Adrenal gland (tissue), 12 donors: ENCODE results near the gene BZW2. TPM values are rescaled to one million over a fixed set of nuclear protein-coding genes. Genes with fewer than 3 reads are reported as not detected.

Source experiments
- DNase-seq, 7 donors: peaks; one replicate each; pipeline ENCODE4 v3.0.0-alpha.2; 2019 to 2020
- H3K27ac ChIP-seq, 5 donors: fragments of 200-600 bp; sonication (generic) in 4 of 5; 1 replicate in 3 of 5; 2 replicates in 2 of 5; pipeline versions ENCODE4 v1.5.1 to v1.8.0; 2016 to 2020; ENCODE audit warnings: mild to moderate bottlenecking in 1 of 5
- H3K27me3 ChIP-seq: fragments of 200-600 bp; 2 replicates; pipeline ENCODE4 v1.8.0; 2021
- H3K36me3 ChIP-seq, 2 donors: fragments of 200-600 bp; replicated peaks in 1 of 2; 1 replicate in 1 of 2; 2 replicates in 1 of 2; pipeline versions ENCODE4 v1.5.1 to v1.8.0; 2018 to 2022
- H3K4me1 ChIP-seq, 2 donors: fragments of 200-600 bp; replicated peaks in 1 of 2; 1 replicate in 1 of 2; 2 replicates in 1 of 2; pipeline versions ENCODE4 v1.5.1 to v1.8.0; 2018 to 2021
- H3K4me3 ChIP-seq, 4 donors: fragments of 200-600 bp; sonication (generic) in 3 of 4; one replicate each; pipeline ENCODE4 v1.5.1; 2016 to 2018
- H3K9me3 ChIP-seq, 3 donors: fragments of 200-600 bp; sonication (generic) in 1 of 3; replicated peaks in 1 of 3; 1 replicate in 2 of 3; 2 replicates in 1 of 3; pipeline versions ENCODE4 v1.5.1 to v1.8.0; 2016 to 2021
- CTCF ChIP-seq, 6 experiments: fragments of 450-650 bp in 4 of 6; fragments of 200-600 bp in 2 of 6; sonication (generic) in 1 of 6; IDR thresholded peaks; 1 replicate in 5 of 6; 2 replicates in 1 of 6; pipeline versions ENCODE4 v1.5.1 to v1.8.0; 2016 to 2021; ENCODE audit warnings: antibody characterized with exemption in 6 of 6, mild to moderate bottlenecking in 2 of 6, moderate library complexity in 1 of 6
- POLR2A ChIP-seq, 2 donors: fragments of 450-650 bp; IDR thresholded peaks; one replicate each; pipeline ENCODE4 v1.6.1; 2017; ENCODE audit warnings: antibody characterized with exemption in 2 of 2, mild to moderate bottlenecking in 2 of 2, moderate library complexity in 1 of 2
- WGBS, 4 donors: extraction: QIAGEN DNeasy Blood & Tissue Kit in 2 of 4; methylation state at CpG; one replicate each; pipeline versions ENCODE4 v1.1.5 to v1.1.7; 2013 to 2017; 5-methylcytosine and 5-hydroxymethylcytosine counted together
- intact Hi-C, 2 donors: fragments of 100-400 bp; cut with DNase I; formaldehyde crosslinking; loops; one replicate each; pipeline versions ENCODE4 v1.14.1 to v1.15.0; 2022 to 2023
- polyA plus RNA-seq, 3 donors: library from polyadenylated mRNA; stranded (reverse); fragments of 200-250 nt in 2 of 3; fragments of 350-450 nt in 1 of 3; fragmentation: Illumina TruSeq in 1 of 3; extraction: RNeasy Lipid Tissue Mini Kit (QIAGEN cat#74804) in 1 of 3; gene quantifications; one replicate each; pipeline ENCODE4 v1.2.3, GENCODE V29; 2013 to 2014
- total RNA-seq, 9 donors: library from RNA; depleted of rRNA in 4 of 9; stranded (reverse); fragments of >200 nt in 4 of 9; fragments of 120-200 nt in 1 of 9; fragmentation: NEBNext Ultra II Directional in 1 of 9; extraction: Animal tissue kit (Norgen Biotek cat#: 25700) in 1 of 9; gene quantifications; one replicate each; pipeline versions ENCODE4 v1.1.0 to v1.2.4, GENCODE V29; 2013 to 2023
- donor health status: healthy with polysubstance abuse.
- donor health status: Bipolar disorder and iron deficiency.
- donor health status: DM: yes; HTN: yes; CAD: no.
- donor health status: DM: no; HTN: no; CAD: no.
- donor health status: DM: no; HTN: no; CAD: no.
- donor health status: DM: yes; HTN: yes; CAD: no.

Gene BZW2
- total and polyA plus RNA-seq, 12 donors, result 11.1 to 46.5 (median 34.2) TPM

DNA sequence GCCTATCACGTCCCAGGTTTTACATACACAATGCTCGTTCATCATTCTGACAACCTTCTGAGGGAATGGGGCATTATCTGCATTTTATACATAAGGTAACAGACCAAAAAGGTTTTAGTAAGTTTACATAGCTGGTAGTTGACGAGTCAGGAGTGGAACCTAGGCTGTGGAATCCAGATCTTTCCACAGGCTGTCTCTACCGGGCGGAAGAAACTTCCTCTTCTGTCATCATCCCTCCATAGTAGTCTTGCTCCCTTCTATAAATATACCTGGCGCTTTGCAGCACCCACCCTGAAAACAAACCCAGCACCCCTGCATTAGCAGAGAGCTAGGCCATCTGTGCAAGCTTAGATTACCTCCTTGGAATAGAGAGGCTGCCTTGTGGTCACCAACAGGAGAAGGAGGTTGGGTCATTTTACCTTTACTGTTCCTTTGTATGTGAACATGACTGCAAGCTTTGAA, 108.9 kb downstream of the BZW2 start:
- H3K4me3 ChIP-seq, result peak overlapping the region in 2 of 4 donors; percentile 64 to 84
- no peaks in the 10 kb centered on the region for H3K36me3 ChIP-seq
- TF ChIP-seq CTCF (IDR thresholded peaks at IDR 0.05), result no peak
- TF ChIP-seq POLR2A (IDR thresholded peaks at IDR 0.05), result no peak
- H3K9me3 ChIP-seq, result no peaks in the 10 kb centered on the region
- H3K27ac ChIP-seq, result peak overlapping the region in 3 of 5 donors; percentile 32 to 76 (median 65)
- intact Hi-C loops, result no loop called here
- no peaks in the 10 kb centered on the region for H3K27me3 ChIP-seq
- H3K4me1 ChIP-seq, result peaks cover 0 to 6% of the 10 kb centered on the region in 2 donors
- WGBS, 4 donors, result 38 to 43% (median 41%) methylated on average over 6 of the region's 6 CpGs
- DNase-seq, result no peak

DNA sequence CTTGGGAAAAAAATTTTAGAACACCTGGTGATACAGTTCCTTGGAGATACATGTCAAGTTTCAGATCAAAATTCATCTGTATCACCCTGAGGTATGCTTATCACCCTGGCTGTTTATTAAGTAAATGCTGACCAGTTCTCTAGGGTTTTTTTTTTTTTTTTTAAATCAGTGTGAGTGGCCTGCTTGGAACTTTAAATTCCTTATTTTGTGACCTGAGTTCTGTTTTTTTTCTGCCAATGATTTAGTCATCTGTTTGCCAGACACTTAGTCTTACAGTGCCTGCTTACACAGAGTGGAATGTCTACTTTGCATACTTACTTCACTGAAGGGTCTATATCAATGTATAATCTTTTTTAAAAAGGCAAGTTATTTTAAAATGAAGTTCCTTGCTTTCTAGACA, 109.4 kb downstream of the BZW2 start:
- H3K36me3 ChIP-seq, result no peaks in the 10 kb centered on the region
- peak overlapping the region in 1 of 5 donors; percentile 76 for H3K27ac ChIP-seq
- H3K9me3 ChIP-seq, result no peaks in the 10 kb centered on the region
- DNase-seq, result no peak
- peaks cover 0 to 6% of the 10 kb centered on the region in 2 donors for H3K4me1 ChIP-seq
- H3K27me3 ChIP-seq, result no peaks in the 10 kb centered on the region
- TF ChIP-seq POLR2A (IDR thresholded peaks at IDR 0.05), result no peak
- no peak for TF ChIP-seq CTCF (IDR thresholded peaks at IDR 0.05)
- H3K4me3 ChIP-seq, result peak overlapping the region in 1 of 4 donors; percentile 84
- intact Hi-C loops, result no loop called here

Other genes starting within 250 kb of the BZW2 start
- 1 to 10 TPM in 7 of 9 donors, under 1 TPM in 2; 0.79 to 4.2 (median 3.3) TPM for gene CRPPA, start 224.6 kb upstream of the BZW2 start, total RNA-seq
- 1 to 10 TPM in 1 of 3 donors, under 1 TPM in 2; 0.57 to 3.1 (median 0.97) TPM for gene CRPPA, start 224.6 kb upstream of the BZW2 start, polyA plus RNA-seq
- gene SOSTDC1, start 180.4 kb upstream of the BZW2 start, total RNA-seq, result 1 to 10 TPM in 1 of 9 donors, under 1 TPM in 4, not detected in 4; 0.11 to 1.2 (median 0.27) TPM
- gene SOSTDC1, start 180.4 kb upstream of the BZW2 start, polyA plus RNA-seq, result under 1 TPM; 0.13 to 0.16 (median 0.13) TPM
- gene LRRC72, start 119.4 kb upstream of the BZW2 start, total RNA-seq, result not detected
- gene LRRC72, start 119.4 kb upstream of the BZW2 start, polyA plus RNA-seq, result not detected
- gene ANKMY2, start 427 bp upstream of the BZW2 start, total RNA-seq, result 10 to 100 TPM in 8 of 9 donors, 1 to 10 TPM in 1; 9.3 to 45.3 (median 16.9) TPM
- gene ANKMY2, start 427 bp upstream of the BZW2 start, polyA plus RNA-seq, result 10 to 100 TPM in 1 of 3 donors, 1 to 10 TPM in 2; 5.4 to 20.0 (median 7.0) TPM
- gene TSPAN13, start 107.6 kb downstream of the BZW2 start, total RNA-seq, result 100 to 1,000 TPM in 1 of 9 donors, 10 to 100 TPM in 8; 19.3 to 119 (median 49.4) TPM
- 10 to 100 TPM; 53.6 to 71.4 (median 68.2) TPM for gene TSPAN13, start 107.6 kb downstream of the BZW2 start, polyA plus RNA-seq
- 1 to 10 TPM in 3 of 9 donors, not detected in 6; 1.3 to 4.3 (median 1.4) TPM for gene AGR2, start 158.8 kb downstream of the BZW2 start, total RNA-seq
- under 1 TPM in 2 of 3 donors, not detected in 1; 0.13 to 0.56 TPM for gene AGR2, start 158.8 kb downstream of the BZW2 start, polyA plus RNA-seq
- not detected for gene AGR3, start 235.8 kb downstream of the BZW2 start, total RNA-seq
- not detected for gene AGR3, start 235.8 kb downstream of the BZW2 start, polyA plus RNA-seq